Sciatic nerve (tissue), 2 donors: ENCODE data around the gene AJM1. TPM values are rescaled to one million over a fixed set of nuclear protein-coding genes. Genes with fewer than 3 reads are reported as not detected.
"Not testable (repeated sequence)": the region's sequence is repeated elsewhere in the genome, so short reads cannot be mapped to it uniquely, and the experiment has no call there.

Experiments used
- ATAC-seq: fragments of 200-7000 bp; cut with Tn5 transposase; one replicate; pipeline ENCODE4 v1.9.1; 2020; ENCODE audit warnings: mild to moderate bottlenecking, moderate library complexity
- DNase-seq: peaks from one replicate; pipeline ENCODE4 v3.0.0-alpha.2; 2020; ENCODE audit warnings: low spot score
- intact Hi-C: fragments of 100-400 bp; cut with DNase I; formaldehyde crosslinking; loops from one replicate; pipeline ENCODE4 v1.14.2; 2022
- total RNA-seq: library from RNA; stranded (reverse); fragmentation: NEBNext Ultra II Directional; extraction: Animal tissue kit (Norgen Biotek cat#: 25700); gene quantifications from one replicate; pipeline ENCODE4 v1.2.1, GENCODE V29; 2021
- donor health status: DM: no; HTN: no; CAD: no.
- donor health status: DM: no; HTN: no; CAD: no.

AJM1 gene
- total RNA-seq, 1 donor from 2014 or later: 3.1 TPM

GRCh38 chr9:136840877-136841645 is 1.2 kb upstream of the AJM1 start:
- no peak for DNase-seq
- ATAC-seq: peak; percentile 41
- intact Hi-C loops: loop anchor here (10.0 kb wide), 1 partner anchor 184 kb away; the partner anchor contains the start of gene ABCA2

GRCh38 chr9:136841646-136842379 is 465 bp upstream of the AJM1 start:
- intact Hi-C loops: loop anchor here (10.0 kb wide), 1 partner anchor 183 kb away; the partner anchor contains the start of gene ABCA2
- DNase-seq: not testable (repeated sequence)
- peak; percentile 1 for ATAC-seq

GRCh38 chr9:136843159-136843800 is 1.0 kb downstream of the AJM1 start:
- intact Hi-C loops: loop anchor here (10.0 kb wide), 1 partner anchor 182 kb away; the partner anchor contains the start of gene ABCA2
- not testable (repeated sequence) for DNase-seq
- ATAC-seq: peak; percentile 2

- peak; percentile 2 for ATAC-seq
- intact Hi-C loops: loop anchor here (10.0 kb wide), 1 partner anchor 181 kb away; the partner anchor contains the start of gene ABCA2
- DNase-seq: not testable (repeated sequence)
Observed at GRCh38 chr9:136843801-136844740, 1.8 kb downstream of the AJM1 start.

GRCh38 chr9:136844761-136845464 is 2.6 kb downstream of the AJM1 start:
- ATAC-seq (no peak), DNase-seq (no peak)
- intact Hi-C loops: loop anchor here (10.0 kb wide), 1 partner anchor 180 kb away; the partner anchor contains the start of gene ABCA2

GRCh38 chr9:136845465-136846260 is 3.4 kb downstream of the AJM1 start:
- intact Hi-C loops: loop anchor here (10.0 kb wide), 1 partner anchor 179 kb away; the partner anchor contains the start of gene ABCA2
- ATAC-seq: no peak

GRCh38 chr9:136846376-136847087 is 4.3 kb downstream of the AJM1 start:
- DNase-seq: no peak
- intact Hi-C loops: loop anchor here (10.0 kb wide), 1 partner anchor 178 kb away; the partner anchor contains the start of gene ABCA2
- ATAC-seq: no peak

More at GRCh38 chr9:136845465-136846260, 3.4 kb downstream of the AJM1 start:
- no peak for DNase-seq

- intact Hi-C loops: loop anchor here (10.0 kb wide), 1 partner anchor 178 kb away; the partner anchor contains the start of gene ABCA2
- no peak for ATAC-seq
Observed at GRCh38 chr9:136847088-136847825, 5.0 kb downstream of the AJM1 start.

GRCh38 chr9:136847826-136848392 is 5.6 kb downstream of the AJM1 start:
- DNase-seq: peak; percentile 88
- no peak for ATAC-seq
- intact Hi-C loops: loop anchor here (10.0 kb wide), 1 partner anchor 177 kb away; the partner anchor contains the start of gene ABCA2

More at GRCh38 chr9:136847088-136847825, 5.0 kb downstream of the AJM1 start:
- DNase-seq: no peak

GRCh38 chr9:136848393-136849037 is 6.2 kb downstream of the AJM1 start:
- intact Hi-C loops: loop anchor here (10.0 kb wide), 1 partner anchor 176 kb away; the partner anchor contains the start of gene ABCA2
- no peak for DNase-seq
- peak; percentile 55 for ATAC-seq

- DNase-seq: peak; percentile 99
- intact Hi-C loops: loop anchor here (10.0 kb wide), 1 partner anchor 176 kb away; the partner anchor contains the start of gene ABCA2
- ATAC-seq: peak; percentile 96
Observed at GRCh38 chr9:136849038-136849959, 7.0 kb downstream of the AJM1 start, which contains the start of gene PHPT1. TSS of gene PHPT1 (plus strand) at chr9:136849409. CDS start at chr9:136849431, 22 bp downstream.

GRCh38 chr9:136849960-136850865 is 7.9 kb downstream of the AJM1 start:
- intact Hi-C loops: loop anchor here (10.0 kb wide), 1 partner anchor 175 kb away; the partner anchor contains the start of gene ABCA2
- no peak for DNase-seq
- no peak for ATAC-seq
